ENCODE results near the gene TMEM106B.

TMEM106B gene

DNA sequence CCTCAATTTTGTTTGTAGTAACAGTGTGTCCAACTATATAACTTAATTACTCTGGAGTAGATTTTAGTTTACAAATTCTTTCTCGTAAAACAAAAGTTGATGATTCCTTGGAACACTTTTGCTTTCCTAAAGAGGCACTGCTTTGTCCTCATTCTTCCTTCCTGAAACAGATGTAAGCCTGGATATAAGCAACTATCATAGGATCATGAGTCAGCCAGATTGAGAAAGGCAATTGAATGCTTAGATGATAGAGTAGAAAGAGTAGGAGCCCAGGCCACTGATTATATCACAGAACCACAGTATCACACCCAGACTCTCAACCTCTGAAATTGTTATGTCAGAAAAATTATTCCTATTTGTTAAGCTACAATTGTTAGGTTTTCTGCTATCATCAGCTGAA lies 69.9 kb downstream of the TMEM106B start:
- H3K4me3 ChIP-seq (replicated peaks; ENCODE audit: insufficient read depth, low read length): no peak overlapping the region
- no peak for DNase-seq (ENCODE audit: low read depth in 1 of 2, low spot score in 1 of 2)
- TF ChIP-seq, protein P1, sequence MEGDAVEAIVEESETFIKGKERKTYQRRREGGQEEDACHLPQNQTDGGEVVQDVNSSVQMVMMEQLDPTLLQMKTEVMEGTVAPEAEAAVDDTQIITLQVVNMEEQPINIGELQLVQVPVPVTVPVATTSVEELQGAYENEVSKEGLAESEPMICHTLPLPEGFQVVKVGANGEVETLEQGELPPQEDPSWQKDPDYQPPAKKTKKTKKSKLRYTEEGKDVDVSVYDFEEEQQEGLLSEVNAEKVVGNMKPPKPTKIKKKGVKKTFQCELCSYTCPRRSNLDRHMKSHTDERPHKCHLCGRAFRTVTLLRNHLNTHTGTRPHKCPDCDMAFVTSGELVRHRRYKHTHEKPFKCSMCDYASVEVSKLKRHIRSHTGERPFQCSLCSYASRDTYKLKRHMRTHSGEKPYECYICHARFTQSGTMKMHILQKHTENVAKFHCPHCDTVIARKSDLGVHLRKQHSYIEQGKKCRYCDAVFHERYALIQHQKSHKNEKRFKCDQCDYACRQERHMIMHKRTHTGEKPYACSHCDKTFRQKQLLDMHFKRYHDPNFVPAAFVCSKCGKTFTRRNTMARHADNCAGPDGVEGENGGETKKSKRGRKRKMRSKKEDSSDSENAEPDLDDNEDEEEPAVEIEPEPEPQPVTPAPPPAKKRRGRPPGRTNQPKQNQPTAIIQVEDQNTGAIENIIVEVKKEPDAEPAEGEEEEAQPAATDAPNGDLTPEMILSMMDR (IDR thresholded peaks at IDR 0.05; ENCODE audit: insufficient read depth, low read length): no peak
- TF ChIP-seq POLR2AphosphoS5 (IDR thresholded peaks at IDR 0.05; ENCODE audit: low read depth) (no peak), SPI1 (IDR thresholded peaks at IDR 0.05; ENCODE audit: borderline replicate concordance, low read depth) (no peak), GABPA (IDR thresholded peaks at IDR 0.05; ENCODE audit: low read depth) (no peak)
- TF ChIP-seq, protein P2, sequence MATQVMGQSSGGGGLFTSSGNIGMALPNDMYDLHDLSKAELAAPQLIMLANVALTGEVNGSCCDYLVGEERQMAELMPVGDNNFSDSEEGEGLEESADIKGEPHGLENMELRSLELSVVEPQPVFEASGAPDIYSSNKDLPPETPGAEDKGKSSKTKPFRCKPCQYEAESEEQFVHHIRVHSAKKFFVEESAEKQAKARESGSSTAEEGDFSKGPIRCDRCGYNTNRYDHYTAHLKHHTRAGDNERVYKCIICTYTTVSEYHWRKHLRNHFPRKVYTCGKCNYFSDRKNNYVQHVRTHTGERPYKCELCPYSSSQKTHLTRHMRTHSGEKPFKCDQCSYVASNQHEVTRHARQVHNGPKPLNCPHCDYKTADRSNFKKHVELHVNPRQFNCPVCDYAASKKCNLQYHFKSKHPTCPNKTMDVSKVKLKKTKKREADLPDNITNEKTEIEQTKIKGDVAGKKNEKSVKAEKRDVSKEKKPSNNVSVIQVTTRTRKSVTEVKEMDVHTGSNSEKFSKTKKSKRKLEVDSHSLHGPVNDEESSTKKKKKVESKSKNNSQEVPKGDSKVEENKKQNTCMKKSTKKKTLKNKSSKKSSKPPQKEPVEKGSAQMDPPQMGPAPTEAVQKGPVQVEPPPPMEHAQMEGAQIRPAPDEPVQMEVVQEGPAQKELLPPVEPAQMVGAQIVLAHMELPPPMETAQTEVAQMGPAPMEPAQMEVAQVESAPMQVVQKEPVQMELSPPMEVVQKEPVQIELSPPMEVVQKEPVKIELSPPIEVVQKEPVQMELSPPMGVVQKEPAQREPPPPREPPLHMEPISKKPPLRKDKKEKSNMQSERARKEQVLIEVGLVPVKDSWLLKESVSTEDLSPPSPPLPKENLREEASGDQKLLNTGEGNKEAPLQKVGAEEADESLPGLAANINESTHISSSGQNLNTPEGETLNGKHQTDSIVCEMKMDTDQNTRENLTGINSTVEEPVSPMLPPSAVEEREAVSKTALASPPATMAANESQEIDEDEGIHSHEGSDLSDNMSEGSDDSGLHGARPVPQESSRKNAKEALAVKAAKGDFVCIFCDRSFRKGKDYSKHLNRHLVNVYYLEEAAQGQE (IDR thresholded peaks at IDR 0.05; ENCODE audit: insufficient replicate concordance, low read depth): no peak
- no peaks in the 10 kb centered on the region for H3K27me3 ChIP-seq (ENCODE audit: insufficient read depth, poor library complexity, severe bottlenecking)
- H3K27ac ChIP-seq (replicated peaks): no peak overlapping the region

DNA sequence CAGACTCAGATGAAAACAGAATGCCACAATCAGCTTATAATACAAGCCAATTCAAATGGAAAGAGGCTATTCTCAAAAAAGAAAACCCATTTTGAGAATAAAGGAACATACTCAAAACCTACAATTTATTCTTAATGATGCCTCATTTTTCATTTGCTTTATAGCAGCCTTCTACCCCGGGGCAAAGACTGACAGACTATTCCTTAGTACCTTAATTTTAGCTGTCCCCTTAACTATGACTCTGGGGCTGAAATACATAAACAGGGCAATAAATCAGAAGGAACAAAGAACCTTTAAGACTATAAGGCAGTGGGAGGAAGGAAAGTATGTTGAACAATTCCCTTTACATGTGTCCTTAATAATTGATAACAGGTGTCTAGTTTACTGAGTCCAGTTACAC lies 76.8 kb downstream of the TMEM106B start:
- TF ChIP-seq SPI1 (IDR thresholded peaks at IDR 0.05; ENCODE audit: borderline replicate concordance, low read depth) (no peak), GABPA (IDR thresholded peaks at IDR 0.05; ENCODE audit: low read depth) (no peak), POLR2AphosphoS5 (IDR thresholded peaks at IDR 0.05; ENCODE audit: low read depth) (no peak)
- TF ChIP-seq, protein P1 (IDR thresholded peaks at IDR 0.05; ENCODE audit: insufficient read depth, low read length): no peak
- TF ChIP-seq, protein P2 (IDR thresholded peaks at IDR 0.05; ENCODE audit: insufficient replicate concordance, low read depth): no peak
- no peak overlapping the region for H3K27ac ChIP-seq (replicated peaks)
- H3K27me3 ChIP-seq (ENCODE audit: insufficient read depth, poor library complexity, severe bottlenecking): no peaks in the 10 kb centered on the region
- DNase-seq (ENCODE audit: low read depth in 1 of 2, low spot score in 1 of 2): no peak
- no peak overlapping the region for H3K4me3 ChIP-seq (replicated peaks; ENCODE audit: insufficient read depth, low read length)

DNA sequence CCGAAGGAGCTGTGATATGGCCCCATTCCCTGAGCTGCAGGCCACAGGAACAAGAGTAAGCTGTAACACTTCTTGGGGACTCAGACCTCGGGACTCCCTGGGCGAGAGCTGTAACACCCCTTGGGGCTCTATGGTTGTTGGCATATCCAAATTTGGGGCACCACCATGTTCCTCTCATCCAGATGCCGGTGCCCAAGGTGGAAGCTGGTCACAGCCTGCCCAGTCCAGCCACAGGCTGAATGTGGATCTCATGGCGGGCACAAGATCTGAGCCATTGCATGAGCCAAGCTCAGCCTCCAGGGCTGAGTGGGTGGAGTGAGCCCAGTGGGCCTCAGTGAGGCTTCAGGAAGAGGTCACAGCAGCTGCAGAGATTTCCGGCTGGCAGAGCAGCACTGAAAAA lies 78.9 kb downstream of the TMEM106B start:
- no peak for DNase-seq (ENCODE audit: low read depth in 1 of 2, low spot score in 1 of 2)
- TF ChIP-seq, protein P1 (IDR thresholded peaks at IDR 0.05; ENCODE audit: insufficient read depth, low read length): no peak
- no peak for TF ChIP-seq GABPA (IDR thresholded peaks at IDR 0.05; ENCODE audit: low read depth)
- no peak for TF ChIP-seq SPI1 (IDR thresholded peaks at IDR 0.05; ENCODE audit: borderline replicate concordance, low read depth)
- no peak for TF ChIP-seq POLR2AphosphoS5 (IDR thresholded peaks at IDR 0.05; ENCODE audit: low read depth)
- TF ChIP-seq, protein P2 (IDR thresholded peaks at IDR 0.05; ENCODE audit: insufficient replicate concordance, low read depth): no peak
- no peak overlapping the region for H3K4me3 ChIP-seq (replicated peaks; ENCODE audit: insufficient read depth, low read length)
- no peak overlapping the region for H3K27ac ChIP-seq (replicated peaks)
- no peaks in the 10 kb centered on the region for H3K27me3 ChIP-seq (ENCODE audit: insufficient read depth, poor library complexity, severe bottlenecking)
